ENCODE results near the gene FABP2.
"Not testable (repeated sequence)": the region's sequence is repeated elsewhere in the genome, so short reads cannot be mapped to it uniquely, and the experiment has no call there.

FABP2 gene

DNA sequence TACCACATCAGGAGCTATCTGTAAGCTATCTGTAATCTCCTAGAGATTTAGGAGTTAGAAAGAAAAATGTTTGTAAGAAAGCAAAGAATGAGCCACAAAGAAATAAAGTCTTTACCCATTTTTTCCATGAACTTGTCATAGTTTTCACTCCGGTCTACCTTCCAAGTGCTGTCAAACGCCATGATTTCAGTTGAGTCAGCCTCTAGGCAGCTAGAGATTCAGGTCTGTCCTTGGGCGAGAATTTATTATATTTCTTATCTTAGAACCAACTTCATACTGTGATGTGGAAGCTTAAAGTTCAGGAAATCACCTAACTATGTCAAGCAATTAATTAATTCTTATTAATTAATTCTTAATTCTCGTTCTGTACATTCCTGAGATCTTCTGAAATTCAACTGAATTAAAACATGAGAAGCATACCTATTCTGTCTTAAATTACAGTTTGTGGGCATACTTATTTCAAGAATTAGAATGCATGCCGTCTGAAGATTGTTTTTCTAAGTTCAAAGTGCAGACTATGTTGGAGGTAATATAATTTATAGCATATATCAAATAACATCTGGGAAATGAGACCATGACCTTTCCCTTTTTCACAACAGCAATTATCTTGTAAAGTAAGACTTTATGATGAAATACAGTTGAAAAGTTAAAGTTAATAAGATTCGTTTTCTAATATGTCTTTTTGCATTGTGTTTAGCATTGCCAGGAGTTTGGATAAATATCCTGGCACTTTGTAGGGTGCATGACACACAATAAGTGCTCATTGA is at the start of gene FABP2:
TSS of gene FABP2 (minus strand) at position 218 of the 767 bp plus-strand sequence. CDS start at position 182, 36 bp downstream.
- no peak for DNase-seq

DNA sequence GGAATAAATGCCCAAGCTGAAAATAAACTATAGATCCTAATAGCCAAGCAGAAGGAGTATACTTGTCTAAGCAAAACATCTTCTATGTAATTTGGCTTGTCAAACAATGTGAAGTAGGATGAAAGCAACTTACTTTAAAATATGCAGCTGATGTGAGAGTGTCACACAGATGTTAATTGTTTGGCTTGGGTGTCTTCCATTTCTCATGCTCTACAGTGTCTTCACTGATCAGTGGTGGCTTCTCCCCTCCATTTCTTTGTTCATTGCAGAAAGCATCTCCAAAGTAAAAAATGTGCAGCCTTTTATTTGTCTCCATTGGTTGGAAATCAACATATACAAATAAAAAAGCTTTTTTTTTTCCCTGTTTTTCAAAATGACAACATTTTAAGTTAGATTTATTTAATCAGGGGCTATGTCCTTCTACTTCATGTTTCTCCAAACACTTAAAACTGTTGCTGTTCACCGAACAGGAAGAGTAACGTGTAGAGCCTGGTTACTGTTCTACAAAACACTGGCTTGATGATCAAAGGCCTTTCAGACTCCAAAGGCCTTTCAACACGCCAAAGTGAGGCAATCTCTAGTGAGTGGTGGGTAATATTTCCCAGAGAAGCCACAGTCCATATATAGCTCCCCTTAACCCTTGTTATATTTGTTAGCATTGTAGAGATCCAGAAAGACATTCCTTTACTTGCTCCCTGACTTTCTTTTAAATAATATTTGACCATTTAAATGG is 49.2 kb upstream of the FABP2 start:
- DNase-seq, result not testable (repeated sequence)

DNA sequence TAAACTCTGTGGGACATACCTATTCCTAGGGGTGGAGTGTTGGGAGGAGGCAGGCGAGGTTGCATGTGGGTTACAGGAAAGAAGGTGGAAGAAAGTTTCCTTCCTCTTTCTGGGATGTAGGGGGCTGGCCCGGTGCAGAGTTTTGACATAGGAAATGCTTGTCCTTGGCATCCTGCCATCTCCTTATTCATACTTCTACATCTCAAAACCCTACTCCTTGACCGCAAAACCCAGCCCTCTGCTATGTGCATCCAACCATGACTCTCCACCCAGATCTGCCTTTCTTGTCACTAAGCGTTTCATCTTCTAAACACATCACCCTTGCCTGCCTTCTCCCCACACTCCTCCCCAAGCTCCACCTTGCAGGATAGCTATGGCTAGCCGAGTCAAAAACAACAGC is 48.5 kb upstream of the FABP2 start:
- not testable (repeated sequence) for DNase-seq

DNA sequence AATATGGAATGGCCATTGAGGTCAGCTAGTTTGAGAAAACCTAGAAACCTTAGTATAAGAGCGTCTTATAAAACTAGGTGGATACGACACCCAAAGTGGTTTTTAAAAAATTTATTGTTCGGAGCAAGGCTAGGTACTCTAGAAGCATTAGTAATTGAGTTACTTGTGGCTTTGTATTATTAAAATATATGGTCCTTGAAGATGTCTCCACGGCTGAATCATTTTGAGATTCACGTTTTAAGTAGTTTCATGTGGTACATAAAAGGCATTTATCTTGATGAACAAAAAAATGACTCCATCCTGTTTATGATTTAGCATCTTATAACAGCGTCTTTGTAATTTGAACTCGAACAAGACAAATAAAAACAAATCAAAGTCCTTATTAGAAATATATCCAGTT is 44.9 kb upstream of the FABP2 start:
- DNase-seq, result not testable (repeated sequence)

DNA sequence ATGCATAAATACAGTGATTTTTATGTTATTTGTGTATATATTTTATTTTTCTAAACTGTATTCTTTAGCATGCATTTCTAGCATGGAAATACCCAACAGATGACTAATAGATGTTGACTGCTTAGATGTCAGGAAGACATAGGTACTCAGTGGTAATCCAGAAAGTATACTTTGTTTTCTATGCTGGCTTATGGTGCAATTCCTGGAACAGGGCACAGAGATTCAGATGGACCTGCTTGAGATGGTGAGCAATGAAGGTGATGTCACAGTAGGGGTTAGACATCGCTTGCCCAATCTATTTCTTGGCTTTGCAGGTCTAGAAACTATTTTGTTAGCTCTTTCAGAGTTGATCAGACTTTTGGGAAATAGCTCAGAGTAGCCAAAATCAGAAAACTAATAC is 42.3 kb upstream of the FABP2 start:
- DNase-seq, result not testable (repeated sequence)

DNA sequence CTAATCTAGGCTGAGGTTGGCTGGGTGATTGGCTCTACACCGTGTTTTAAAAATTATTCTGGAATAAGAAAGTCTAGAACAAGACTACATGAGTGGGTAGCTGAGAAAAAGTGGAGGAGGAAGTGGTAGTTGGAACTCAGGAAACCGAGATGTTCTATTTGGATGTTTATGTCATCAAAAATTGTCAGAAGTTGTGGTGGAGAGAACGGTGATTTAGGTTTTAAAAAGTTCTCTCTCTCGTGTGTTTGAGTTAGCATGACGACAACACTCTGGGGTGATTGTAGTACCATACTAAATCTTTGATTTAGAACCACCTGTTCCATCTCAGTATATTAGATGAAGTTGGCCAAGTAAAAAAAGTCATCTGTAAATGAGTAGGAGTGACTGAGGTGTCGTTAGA is 41.4 kb upstream of the FABP2 start:
- not testable (repeated sequence) for DNase-seq

DNA sequence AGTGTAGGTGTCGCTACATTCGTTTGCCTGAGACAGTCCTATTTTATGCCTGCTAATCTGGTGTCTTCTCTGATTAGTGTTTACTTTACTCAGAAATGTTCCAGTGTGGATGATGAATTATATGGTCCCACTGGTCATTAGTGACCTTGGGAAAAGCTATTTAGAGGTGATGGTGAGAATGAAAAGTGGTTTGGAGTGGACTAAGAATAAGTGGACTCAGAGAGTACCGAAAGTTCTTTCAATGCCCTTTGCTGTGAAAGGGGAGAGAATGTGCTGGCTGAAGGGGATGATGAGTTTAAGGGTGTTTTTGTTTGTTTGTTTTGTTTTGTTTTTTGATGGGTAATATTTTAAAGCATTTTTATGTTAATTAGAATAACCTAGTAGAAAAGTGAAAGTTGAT is 40.5 kb upstream of the FABP2 start:
- not testable (repeated sequence) for DNase-seq

DNA sequence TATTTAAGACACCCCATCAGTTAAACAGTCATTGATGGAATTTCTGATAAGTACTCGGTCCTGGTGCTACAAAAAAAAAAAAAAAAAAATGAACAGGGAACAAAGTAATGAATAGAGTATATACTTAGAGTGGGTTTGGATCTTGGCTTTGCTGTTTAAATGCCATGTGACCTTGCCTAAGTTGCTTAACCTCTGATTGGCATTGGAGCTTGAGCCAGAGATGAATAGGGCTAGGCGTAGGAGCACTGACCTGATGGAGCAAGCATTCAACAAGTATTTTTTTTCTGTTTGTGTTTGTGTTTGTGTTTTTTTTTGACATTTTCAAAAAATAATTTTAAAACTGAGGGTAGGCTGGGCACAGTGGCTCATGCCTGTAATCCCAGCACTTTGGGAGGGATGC is 37.9 kb upstream of the FABP2 start:
- DNase-seq, result not testable (repeated sequence)

DNA sequence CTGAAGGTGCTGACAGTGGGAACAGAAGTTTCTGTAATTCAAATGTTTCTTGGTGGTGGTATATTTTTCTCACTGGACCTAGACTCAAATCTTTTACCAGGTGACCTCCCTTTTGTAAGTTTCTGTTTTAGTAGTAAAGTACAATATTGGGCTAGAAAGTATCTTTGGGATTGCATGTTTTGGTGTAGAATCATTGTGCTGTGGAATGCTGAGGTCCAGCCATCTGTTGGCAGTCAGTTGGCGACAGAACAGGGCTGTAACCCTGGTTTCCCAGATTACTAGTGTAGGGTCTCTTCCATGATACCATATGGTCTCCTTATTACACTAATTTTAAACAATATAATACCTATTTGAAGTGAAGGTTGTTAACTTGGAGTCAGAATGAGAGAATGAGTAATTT is 34.9 kb upstream of the FABP2 start:
- DNase-seq, result not testable (repeated sequence)

DNA sequence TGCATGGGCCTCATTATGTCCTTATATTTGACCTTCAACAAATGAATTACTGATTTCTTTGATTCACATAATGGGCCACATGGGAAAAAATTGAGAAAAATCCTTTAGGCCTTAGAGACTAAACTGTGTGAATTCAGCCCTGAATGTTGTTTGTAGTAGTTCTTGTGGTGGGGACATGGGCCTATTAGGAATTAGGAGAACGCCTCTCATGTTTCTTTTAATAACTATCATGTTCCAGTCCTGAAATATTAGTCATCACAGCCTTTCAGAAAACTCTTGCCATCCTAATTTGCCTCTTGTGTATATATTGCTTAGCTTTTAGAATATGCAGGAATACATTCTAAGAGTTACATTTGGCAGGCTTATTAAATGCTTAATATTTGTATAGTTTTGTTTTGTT is 34.1 kb upstream of the FABP2 start:
- DNase-seq, result not testable (repeated sequence)

DNA sequence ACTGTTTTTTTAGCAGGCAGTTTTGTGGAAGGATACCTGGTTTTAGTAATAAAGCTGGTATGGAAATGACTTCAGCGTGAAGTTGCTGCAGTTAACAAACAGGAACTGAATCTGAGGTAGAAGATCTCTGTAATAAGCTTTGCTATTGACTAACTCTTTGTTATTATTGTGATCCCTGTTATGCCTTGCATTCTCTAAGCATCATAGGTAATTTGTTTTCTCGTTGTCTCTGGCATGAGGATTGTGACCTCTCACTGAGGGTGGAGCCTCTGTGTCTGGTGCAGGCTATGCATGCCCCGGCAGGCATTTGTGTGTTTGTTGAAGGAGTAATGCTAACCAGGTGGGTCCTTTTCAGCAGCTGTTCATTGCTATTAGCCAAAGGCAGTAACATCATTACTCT is 31.4 kb upstream of the FABP2 start:
- DNase-seq, result not testable (repeated sequence)

DNA sequence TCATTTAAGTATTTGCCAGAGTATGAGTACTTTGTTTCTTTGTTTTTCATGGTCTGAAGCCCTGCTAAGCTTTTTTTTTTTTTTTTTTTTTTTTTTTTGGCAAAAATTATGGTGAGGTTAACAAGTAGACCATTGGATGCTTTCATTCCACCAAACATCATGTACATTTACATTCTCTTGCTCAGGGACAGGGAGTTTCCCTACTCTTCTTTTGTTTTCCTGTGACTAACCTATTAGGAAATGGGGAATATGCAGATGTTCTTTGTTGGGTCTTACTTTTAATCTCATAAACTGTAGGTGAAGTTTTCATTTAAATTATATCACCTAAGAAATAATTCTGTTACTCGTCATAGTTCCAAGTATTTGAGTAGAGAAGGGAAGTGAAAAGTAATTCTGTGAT is 26.2 kb upstream of the FABP2 start:
- DNase-seq, result not testable (repeated sequence)

DNA sequence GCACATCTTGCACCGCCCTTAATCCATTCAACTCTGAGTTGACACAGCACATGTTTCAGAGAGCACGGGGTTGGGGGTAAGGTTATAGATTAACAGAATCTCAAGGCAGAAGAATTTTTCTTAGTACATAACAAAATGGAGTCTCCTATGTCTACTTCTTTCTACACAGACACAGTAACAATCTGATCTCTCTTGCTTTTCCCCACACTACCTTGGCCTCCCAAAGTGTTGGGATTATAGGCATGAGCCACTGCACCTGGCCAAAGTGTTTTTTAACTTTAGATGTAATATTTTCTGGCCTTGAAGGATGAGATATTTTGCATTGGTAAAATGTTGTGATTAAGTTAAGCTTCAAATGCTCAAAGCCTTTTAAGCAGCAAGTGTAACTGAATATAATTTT is 21.4 kb upstream of the FABP2 start:
- not testable (repeated sequence) for DNase-seq

DNA sequence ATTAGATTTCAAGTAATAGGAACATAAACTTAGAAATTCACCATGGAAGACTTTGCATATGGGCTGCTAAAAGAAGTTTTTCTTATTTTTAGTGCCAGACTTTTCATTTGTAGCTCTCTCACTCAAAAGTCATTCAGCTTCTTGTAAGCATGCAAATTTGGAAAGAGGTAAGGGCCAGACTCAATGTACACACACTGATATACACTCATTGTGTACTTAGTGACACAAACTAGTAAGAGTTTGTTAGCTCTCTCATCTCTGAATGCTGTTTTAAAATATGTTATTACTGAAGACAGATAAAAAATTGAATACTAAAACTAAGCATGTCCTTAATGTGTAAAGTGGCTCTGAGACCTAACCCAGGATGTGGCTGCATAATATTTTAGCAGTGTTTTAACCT is 18.0 kb upstream of the FABP2 start:
- DNase-seq, result not testable (repeated sequence)

DNA sequence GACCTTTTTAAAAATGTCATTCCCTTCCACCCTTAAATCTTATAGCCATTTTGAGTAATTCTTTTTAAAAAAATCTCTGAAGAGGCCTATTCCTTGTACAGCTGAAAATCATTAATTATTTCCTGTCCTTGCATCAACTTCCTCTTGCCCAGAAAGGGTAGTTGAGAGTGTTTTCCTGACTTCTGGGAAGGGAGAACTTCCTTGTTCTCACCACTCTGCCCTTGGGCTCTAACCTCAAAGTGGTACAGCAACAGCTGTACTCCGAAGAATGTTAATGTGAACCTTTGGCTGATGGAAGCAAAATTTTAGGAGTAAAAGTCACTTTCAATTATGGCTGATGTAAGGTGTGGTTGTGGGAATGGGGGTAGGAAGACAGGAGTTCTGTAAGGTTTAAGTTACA is 15.1 kb upstream of the FABP2 start:
- no peak for DNase-seq

DNA sequence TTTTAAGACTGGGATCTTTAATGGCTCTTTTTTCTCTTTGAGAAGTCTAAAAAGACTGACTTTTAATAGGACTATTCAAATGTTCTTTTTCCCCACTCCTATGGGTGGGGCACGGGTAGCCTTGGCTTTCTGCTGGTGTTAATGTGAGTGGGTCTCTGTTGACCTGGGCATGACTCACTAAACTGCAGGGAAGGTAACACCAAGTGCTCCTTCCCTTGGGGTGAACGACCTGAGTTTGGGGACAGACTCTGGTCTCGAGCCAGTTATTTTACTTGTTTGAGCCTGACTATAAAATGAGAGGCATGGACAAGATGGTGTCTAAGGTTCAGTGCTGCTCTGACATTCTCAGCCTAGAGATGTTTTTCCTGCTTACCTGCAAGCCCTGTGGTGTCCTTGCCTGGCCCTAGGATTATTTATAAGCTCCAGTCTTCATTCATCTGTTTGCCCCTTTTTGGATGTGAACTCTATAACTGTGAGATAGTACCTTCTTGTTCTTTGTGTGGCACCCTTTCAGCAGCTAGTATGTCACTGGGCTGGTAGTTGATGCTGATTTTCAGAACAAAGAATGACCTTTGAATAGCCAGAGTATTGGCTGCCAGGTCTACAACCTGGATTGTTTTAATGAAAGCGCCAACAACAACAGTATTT is 14.5 kb upstream of the FABP2 start:
- not testable (repeated sequence) for DNase-seq

DNA sequence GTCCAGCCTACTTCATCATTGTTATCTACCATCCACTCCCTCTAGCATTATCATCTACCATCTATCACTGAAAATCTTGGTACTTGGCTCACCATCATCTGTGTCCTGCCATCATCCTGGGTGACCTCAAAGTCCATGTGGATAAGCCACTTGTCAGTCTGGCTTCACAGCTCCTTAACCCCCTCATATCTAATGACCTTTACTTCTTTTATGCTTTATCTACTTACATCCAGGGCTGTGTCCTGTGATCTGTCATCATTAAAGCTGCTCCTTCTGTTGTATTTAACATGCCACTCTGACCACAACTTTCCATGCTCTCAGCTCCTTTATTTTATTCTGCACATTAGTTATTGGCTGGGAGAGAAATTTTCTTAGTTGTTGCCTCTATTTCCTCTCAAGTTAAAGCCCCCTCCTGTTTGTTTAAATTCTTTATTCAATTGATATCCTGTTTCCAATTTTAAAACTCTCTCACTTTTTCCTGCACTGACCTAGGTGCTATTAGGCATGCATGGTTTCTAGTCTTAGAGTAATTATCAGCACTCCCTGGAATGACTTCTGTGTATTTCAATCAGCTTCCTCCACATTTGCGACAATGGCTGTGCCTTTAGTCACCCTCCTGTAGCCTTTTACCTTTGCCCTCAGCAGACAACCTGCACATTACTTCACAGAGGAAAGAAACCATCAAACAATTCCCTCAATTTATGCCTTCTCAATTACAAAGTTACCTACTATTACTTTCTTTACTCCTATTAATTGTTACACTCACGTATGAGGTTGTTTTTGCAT is 8.1 kb upstream of the FABP2 start:
- DNase-seq, result no peak

DNA sequence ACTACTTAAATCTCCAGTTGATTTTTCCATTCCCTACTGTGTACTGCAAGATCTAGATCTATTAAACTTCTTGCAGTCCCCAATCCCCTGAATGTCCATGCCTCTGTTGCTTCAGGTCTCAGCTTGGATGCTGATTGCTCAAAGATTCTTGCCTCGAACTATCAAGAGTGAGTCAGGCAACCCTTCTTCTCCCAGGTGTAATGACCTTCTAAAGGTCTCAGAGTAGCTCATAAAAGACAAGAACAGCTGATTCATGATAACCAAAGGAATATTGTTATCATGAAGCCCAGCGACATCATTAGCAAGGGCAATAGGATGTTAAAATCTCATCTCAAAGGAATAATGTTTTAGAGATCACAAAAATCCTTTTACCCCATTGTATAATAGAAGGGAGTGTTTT is 6.8 kb upstream of the FABP2 start:
- DNase-seq, result no peak

DNA sequence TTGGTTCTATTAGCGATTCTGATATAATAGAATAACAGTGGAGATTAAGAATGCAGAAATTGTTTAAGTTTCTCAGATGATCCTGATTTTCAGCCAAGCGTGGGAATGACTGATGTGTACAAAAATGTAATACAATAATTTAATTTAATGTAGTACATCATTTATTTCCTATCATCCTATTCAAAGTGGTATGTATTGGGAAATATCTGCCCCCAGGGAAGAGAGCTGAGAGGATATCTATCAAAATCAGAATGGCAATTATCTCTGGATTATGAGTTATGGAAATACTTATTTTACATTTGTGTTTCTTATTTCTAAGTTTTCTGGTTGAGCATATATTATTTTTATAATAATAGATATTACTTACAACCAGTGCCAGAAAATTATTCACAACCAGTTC is 3.9 kb downstream of the FABP2 start:
- no peak for DNase-seq

DNA sequence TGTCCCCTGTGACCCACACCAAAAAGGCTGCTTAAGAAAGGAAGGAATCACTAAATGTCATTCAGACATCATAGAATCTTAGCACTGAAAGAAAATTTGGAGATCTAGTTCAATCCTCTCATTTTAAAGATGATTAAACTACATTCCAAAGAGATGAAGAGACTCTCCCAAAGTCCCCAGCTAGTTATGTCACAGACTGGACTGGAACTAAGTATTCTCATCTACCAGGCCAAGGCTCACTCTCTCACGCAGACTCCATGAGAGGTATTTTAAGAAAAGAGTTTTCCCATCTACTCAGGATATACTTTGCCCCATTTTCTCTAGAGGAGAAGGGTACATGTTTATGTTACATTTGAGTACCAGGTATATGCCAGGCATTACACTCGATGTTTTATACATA is 6.9 kb downstream of the FABP2 start:
- DNase-seq, result no peak

DNA sequence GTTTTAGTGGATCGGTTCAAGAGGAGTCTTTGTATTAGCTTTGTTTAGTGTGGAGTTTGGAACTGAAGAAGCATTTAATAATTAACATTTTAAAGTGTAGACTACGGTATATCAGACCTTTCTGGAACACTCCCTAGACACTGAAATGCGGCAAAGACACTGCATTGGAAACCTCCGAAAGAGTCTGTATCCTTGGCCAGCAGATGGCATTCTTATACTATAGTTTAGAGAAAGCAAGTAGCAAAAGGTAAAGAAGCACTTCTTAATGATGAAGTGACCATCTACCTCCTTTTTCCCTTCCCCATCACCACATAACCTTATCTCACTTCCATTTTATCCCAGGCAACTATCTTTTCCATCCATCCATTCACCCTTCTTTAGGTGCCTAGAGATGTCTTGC is 7.6 kb downstream of the FABP2 start:
- no peak for DNase-seq

DNA sequence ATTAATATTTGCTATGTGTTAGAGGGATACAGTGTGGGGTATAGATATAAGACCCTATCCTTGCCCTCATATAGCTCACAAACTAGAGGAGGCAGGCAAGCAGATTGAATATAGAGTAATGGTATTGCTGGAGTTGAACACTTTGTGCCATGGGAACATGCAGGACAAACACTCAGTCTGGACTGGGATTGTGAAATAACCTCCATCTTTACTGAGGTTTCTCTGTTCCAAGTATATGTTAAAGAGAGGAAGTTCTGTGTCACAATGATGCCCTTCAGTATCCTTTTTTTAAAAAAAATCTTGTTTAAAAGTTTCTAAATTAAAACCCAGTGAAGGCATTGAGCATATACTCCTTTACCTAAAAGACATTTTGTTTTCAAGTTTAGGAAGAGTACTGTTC is 8.7 kb downstream of the FABP2 start:
- DNase-seq, result no peak

DNA sequence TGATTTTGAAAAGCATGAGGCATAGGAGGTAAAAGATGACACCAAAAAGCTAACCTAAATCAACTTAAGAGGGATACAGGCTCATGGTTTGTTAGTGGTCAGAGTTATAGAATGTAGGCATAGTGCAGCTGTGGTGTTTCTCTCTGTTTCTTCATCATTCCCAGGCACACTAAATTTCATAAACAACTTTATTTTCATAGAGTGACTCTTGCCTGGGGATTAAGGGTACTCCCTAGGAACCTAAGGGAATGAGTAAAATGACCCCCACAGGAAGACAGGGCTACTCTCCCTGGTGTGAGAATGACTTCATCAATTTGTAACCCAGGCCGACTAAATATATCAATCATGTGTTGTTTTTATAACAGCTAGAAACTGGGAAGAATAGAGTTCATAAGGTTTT is 11.1 kb downstream of the FABP2 start:
- DNase-seq, result no peak

Measured in left hindlimb (tissue), 1 donor.